CD4-positive, alpha-beta T cell treated with Interleukin-15 for 4 hours (primary cell): ENCODE data around the gene BLM.

Source experiments
- DNase-seq: peaks from one replicate; pipeline ENCODE4 v3.0.0-alpha.2; 2020; ENCODE audit warnings: low spot score

Gene BLM

GRCh38 chr15:90790561-90790960 lies 73.4 kb downstream of the BLM start:
- DNase-seq: no peak

GRCh38 chr15:90794538-90794937 lies 77.4 kb downstream of the BLM start:
- DNase-seq: no peak

GRCh38 chr15:90799639-90800170 lies 82.6 kb downstream of the BLM start:
- no peak for DNase-seq

DNA sequence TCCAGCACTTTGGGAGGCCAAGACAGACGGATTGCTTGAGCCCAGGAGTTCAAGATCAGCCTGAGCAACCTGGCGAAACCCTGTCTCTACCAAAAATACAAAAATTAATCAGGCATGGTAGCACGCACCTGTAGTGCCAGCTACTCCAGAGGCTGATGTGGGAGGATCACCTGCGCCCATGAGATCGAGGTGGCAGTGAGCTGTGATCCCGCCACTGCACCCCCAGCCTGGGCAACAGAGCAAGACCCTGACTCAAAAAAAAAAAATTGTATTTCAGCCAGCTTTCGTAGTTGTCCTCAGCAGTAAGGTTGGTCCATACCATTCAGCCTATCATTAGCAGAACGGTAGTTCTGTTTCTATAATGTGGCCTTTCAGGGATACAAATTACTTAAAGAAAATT lies 84.7 kb downstream of the BLM start:
- DNase-seq: no peak

- no peak for DNase-seq
These were observed 90.1 kb downstream of the BLM start for GRCh38 chr15:90807074-90807785.

DNA sequence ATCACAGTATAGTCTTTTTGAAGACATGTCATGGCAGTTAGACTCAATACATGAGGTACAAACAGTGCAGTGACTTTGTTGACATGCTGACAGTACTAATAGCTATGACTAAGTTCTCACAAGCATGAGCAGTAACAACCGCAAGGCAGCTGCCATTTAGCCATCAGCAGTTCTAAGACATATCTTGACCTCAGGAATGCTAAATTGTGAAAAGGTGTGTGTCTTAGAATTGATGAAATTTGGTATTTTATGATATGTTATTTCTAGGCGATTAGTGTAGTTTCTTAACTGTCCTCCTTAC lies 90.6 kb downstream of the BLM start:
- no peak for DNase-seq

DNA sequence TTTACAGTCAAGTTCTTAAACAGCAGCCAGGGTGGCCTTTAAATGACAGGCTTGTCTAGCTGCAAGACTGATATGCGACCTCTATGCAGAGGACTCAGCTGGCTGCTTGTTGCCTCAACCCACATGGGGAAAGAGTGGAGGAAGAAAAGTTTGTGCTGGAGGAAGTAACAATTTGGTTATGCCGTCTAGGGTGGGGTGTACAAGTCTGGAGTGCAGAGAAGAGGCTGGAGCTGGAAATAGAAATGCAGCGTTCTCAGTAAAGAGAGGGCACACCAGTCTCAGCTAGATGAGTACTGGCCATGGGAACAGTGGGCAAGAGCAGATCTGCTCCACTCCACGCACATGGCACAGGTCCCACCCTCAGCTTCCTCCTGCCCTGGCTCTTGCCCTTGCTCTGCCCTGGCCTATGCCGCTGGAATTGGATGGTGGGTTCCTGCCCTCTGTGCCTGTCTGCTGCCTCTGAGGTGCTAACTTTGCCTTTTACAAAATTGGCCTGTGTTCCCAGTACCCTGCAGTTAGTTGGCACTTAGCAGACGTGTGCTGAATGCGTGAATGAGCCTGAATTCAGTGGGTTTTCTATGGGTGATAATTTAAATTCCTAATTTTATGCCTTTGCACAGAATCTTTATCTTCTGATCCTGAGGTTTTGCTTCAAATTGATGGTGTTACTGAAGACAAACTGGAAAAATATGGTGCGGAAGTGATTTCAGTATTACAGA lies 91.5 kb downstream of the BLM start:
- no peak for DNase-seq

GRCh38 chr15:90809536-90809935 lies 92.4 kb downstream of the BLM start:
- DNase-seq: no peak

GRCh38 chr15:90810354-90810753 lies 93.2 kb downstream of the BLM start:
- no peak for DNase-seq

- no peak for DNase-seq
These were observed 95.2 kb downstream of the BLM start for GRCh38 chr15:90812171-90812957.

- no peak for DNase-seq
These were observed 95.8 kb downstream of the BLM start for GRCh38 chr15:90812958-90813265.

- DNase-seq: no peak
These were observed 96.6 kb downstream of the BLM start for GRCh38 chr15:90813796-90814190.

DNA sequence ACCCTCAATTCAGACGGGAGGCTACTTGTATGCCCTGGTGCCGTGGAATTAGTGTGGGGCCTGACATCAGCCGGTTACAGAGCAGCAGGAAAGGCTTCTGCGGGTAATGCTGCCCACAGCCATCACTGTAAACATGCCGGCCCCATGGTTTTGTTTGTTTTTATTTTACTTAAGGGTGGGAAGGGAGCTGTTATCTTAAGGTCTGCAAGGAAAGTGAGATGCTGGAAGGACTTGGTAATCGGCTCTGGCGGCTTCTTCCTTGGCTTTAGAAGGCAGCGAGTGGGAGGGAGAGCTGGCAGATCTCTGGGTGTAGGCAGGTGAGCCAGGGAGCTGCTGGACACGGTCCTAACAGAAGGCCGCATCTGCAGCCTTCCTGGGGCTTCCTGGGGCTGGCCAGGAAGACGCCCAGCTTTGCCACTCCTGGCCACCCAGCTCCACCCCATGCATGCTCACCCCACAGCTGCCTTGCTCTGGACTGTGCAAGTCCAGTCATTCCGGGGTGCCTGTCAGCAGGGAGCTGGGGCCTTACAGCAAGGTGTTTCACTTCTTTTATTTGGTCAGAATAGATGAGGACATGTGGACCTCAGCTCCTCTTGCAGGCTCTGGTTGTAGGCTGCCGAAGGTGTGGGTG lies 97.2 kb downstream of the BLM start:
- no peak for DNase-seq

GRCh38 chr15:90816401-90817116 lies 99.4 kb downstream of the BLM start:
- no peak for DNase-seq

GRCh38 chr15:90817117-90818057 lies 100.2 kb downstream of the BLM start:
- no peak for DNase-seq

- no peak for DNase-seq
These were observed 101.4 kb downstream of the BLM start for GRCh38 chr15:90818251-90819210.

- DNase-seq: no peak
These were observed 102.2 kb downstream of the BLM start for GRCh38 chr15:90819390-90819789.

- DNase-seq: no peak
These were observed 102.7 kb downstream of the BLM start for GRCh38 chr15:90819850-90820249.

DNA sequence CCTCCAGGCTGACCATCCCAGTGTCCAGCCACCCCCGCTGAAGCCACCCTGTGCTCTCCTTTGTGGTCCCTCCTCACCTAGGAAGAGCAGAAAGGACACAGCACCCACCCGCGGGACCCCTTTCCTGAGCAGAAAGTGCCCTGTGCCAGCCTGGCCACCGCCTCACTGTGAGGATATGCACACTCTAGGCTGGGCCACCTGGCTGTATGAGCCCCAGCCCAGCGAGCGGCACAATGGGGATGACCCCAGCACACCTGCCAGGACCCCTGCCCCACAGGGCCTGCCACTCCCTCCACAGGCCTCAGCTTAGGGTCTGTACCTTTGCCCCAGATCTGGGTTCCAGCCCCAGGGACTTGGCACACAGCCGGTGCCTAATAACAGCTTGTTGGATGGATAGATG lies 103.3 kb downstream of the BLM start:
- DNase-seq: no peak
